OCI-LY1 (cell line): ENCODE measurements around the gene PLG.

ENCODE experiments used
- CTCF ChIP-seq: fragments of 200-600 bp; sonication (generic), shearing (Covaris generic); IDR thresholded peaks from 2 replicates; pipeline ENCODE4 v1.5.1; 2017; ENCODE audit warnings: mild to moderate bottlenecking, antibody characterized with exemption, low read length, moderate library complexity, mixed read lengths
- EZH2 ChIP-seq: fragments of 200-600 bp; sonication (generic), shearing (Covaris generic); IDR thresholded peaks from 2 replicates; pipeline ENCODE4 v1.8.0; 2017; ENCODE audit warnings: borderline replicate concordance, mixed run types, mild to moderate bottlenecking, antibody characterized with exemption, low read length, moderate library complexity, mixed read lengths

DNA sequence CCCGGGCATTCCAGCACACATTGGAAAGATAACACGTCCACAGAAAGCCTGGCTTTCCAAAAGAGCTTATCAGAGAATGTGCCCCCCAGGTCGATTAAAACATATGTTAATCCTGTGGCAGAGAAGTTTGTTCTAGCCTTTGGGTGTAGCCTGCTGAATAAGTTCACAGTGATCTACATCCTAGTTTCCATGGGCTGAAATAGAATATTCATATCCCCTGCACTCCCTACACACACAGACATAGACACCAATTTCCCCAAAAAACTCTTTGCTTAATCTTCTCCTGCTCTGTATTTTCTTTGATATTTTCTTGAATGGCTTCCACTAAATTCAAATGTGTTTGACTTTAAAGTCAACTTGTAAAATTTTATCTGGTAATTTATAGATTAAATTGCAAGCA is 39.6 kb upstream of the PLG start:
- TF ChIP-seq CTCF = no peak
- TF ChIP-seq EZH2 = no peak
